LNCAP (cell line): Measurements from ENCODE around the gene HRH2.

ENCODE experiments used
- TF ChIP-seq, protein P1 (sequence below): fragments of 450-650 bp; IDR thresholded peaks from 2 replicates; pipeline ENCODE4 v1.5.1; 2017; ENCODE audit warnings: mild to moderate bottlenecking

HRH2 gene

DNA sequence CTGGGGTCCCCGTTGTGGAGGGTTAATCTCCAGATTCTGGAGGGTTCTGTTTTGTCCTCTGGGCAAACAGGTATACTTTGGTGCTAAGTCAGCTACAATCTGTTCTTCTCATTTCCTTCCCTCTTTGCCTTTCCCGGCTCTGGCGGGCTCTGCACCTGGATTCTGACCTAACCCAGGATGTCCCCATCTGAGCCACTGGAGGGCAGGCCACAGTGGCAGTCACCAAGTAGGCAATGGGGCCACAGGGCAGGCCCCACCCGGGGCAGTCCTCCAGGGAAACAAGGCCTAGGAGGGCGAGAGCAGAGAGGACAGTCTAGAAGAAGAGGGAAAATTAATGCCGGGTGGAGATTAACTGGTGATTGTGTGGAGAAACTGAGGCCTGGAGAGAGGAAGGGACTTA lies 40.4 kb upstream of the HRH2 start:
- TF ChIP-seq, protein P1, sequence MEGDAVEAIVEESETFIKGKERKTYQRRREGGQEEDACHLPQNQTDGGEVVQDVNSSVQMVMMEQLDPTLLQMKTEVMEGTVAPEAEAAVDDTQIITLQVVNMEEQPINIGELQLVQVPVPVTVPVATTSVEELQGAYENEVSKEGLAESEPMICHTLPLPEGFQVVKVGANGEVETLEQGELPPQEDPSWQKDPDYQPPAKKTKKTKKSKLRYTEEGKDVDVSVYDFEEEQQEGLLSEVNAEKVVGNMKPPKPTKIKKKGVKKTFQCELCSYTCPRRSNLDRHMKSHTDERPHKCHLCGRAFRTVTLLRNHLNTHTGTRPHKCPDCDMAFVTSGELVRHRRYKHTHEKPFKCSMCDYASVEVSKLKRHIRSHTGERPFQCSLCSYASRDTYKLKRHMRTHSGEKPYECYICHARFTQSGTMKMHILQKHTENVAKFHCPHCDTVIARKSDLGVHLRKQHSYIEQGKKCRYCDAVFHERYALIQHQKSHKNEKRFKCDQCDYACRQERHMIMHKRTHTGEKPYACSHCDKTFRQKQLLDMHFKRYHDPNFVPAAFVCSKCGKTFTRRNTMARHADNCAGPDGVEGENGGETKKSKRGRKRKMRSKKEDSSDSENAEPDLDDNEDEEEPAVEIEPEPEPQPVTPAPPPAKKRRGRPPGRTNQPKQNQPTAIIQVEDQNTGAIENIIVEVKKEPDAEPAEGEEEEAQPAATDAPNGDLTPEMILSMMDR: no peak

DNA sequence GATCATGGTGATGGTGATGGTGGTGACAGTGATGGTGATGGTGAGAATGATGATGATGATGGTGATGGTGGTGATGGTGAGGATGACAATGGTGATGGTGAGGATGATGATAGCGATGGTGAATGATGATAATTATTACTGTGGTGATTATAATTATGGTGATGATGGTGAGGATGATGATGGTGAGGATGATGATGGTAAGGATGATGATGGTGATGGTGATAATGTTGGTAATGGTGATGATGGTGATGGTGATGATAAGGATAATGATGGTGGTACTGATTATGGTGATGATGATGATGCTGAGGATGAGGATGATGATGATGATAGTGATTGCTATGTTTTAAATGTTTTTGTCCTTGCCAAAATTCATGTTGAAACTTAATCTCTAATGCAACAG lies 37.3 kb upstream of the HRH2 start:
- TF ChIP-seq, protein P1: no peak

DNA sequence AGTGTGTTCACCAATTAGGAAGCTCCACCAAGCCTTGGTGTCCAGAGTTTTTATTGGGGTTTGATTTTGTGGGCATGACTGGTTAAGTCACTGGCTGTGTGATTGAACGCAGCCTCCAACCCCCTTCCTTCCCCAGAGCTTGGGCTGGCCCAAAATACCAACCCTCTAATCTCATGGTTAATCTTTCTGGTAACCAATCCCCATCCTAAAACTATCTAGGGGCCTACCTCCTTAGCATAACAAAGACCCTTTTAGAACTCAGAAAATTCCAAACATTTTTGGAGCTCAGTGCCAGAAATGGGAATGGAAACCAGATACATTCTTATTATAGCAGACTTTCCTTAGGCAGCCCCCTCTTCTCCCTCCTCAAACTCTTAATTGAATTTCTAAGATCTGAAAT lies 35.9 kb upstream of the HRH2 start:
- TF ChIP-seq, protein P1: no peak

DNA sequence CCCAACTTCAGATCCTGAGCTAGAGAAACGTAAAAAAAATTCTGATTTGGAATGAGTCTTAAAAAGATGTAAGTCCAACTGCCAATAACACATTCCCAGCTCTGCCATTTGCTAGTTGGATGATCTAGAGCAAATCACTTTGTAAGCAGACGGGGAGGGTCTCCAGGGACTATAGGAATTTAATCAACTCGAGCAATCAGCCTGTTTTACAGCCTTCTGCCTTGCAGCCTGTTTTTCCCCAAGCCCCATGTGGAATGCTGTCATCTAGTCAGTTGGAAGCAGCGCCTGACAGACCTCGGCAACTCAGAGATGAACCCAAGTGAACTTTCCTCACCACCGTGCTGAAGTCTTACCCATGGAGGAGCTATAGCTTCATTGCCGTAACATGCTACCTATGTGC lies 34.8 kb upstream of the HRH2 start:
- TF ChIP-seq, protein P1: no peak

DNA sequence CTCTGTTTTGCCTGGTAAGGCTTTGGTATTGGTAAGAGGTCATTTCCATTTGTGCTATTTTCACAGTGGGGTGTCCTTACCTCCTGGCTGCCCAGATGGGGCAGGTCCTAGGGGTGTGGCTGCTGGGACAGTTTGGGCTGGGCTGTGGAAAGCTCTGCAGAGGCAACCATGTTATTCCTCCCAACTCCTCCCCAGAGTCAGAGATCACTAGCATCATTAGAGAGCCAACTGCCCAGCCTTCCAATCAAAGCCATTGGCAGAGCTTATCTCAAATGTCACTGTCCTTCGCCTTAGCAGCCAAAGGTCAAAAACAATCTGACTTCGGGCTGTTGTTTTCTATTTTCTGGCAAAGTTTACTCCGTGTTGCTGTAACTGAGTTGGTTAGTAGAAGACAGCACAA lies 33.6 kb upstream of the HRH2 start:
- TF ChIP-seq, protein P1: no peak

DNA sequence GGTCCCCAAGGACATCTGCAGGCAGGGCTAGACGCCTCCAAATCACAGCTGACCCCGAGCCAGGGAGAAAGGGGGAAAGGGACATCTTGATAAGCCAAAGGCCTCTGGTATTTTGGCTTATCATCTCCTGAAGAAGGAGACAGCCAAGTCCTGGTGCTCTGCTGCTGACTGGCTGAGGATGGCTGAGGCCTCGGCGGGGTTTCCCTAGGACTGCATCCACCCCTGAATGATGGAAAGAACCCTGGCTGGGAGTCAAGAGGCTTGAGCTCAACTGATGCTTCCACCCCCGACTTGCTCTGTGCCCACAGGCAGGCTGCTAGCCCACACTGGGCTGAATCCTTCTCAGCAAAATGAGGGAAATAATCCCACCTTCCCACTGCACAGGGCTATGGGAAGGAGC lies 30.9 kb upstream of the HRH2 start:
- TF ChIP-seq, protein P1: no peak

DNA sequence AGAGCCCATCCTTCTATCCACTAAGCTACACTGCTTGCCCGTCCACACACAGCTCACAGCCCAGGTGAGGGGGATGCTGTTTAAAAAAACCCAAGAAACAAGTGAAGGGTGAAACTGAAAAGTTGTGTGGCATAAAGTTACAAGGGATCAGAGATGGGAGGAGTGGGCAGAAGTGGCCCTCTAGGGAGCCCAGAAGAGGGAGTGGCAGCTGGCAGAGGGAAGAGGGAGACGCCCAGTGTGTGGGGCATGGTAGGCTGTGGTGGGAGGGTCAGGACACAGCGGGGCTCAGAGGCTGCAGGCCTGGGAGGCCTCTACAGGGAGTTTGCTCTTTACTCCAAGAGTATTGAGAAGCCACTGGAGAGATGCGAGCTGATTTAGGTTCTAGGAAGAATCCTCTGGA lies 30.1 kb upstream of the HRH2 start:
- TF ChIP-seq, protein P1: no peak

DNA sequence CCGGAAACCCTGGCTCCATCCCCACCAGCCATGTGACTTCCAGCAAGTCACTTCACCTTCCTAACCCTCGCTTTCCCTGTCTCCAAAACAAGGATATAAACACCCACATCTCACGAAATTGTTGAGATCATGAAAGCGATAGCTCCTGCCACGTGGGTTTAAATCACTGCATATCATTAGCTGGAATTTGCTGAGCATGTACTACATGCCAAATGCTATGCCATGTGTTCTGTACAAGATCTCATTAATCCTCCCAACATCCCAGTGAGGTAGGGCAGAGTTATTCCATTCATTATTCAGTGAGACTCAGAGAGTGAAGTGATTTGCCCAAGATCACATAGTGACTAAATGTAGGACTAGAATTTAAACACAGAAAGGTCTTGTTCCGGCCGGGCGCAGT lies 29.2 kb upstream of the HRH2 start:
- TF ChIP-seq, protein P1: no peak
